GM12878 (cell line): ENCODE results near the gene CHST13.

Experiments
- BRCA1 ChIP-seq: IDR thresholded peaks from 2 replicates; pipeline ENCODE4 v1.6.1; 2011; ENCODE audit warnings: low read depth, low read length, improper control_type of control experiment
- EED ChIP-seq: sonication (generic); IDR thresholded peaks from 2 replicates; pipeline ENCODE4 v1.6.1; 2016; ENCODE audit warnings: antibody characterized with exemption, low read depth
- EP300 ChIP-seq, 2 experiments: fragments of 150-350 bp in 1 of 2; IDR thresholded peaks; 2 replicates each; pipeline ENCODE4 v1.6.1; 2011 to 2012; ENCODE audit warnings: low read depth in 2 of 2, low read length in 2 of 2, borderline replicate concordance in 1 of 2, improper control_type of control experiment in 1 of 2, inconsistent platforms in 1 of 2; ENCODE audit not compliant: control insufficient read depth in 1 of 2
- NR2C2 ChIP-seq: IDR thresholded peaks from 2 replicates; pipeline ENCODE4 v1.6.1; 2011; ENCODE audit warnings: borderline replicate concordance, low read depth; ENCODE audit not compliant: control insufficient read depth, insufficient read length
- RB1 ChIP-seq: fragments of 450-650 bp; formaldehyde crosslinking; IDR thresholded peaks from 2 replicates; pipeline ENCODE4 v1.6.1; 2017; ENCODE audit warnings: mild to moderate bottlenecking, borderline replicate concordance
- SP1 ChIP-seq: IDR thresholded peaks from one replicate; pipeline ENCODE4 v1.6.1; 2011; ENCODE audit warnings: low read depth, low read length
- SPI1 ChIP-seq: IDR thresholded peaks from 2 replicates; pipeline ENCODE4 v1.6.1; 2011; ENCODE audit warnings: low read depth, mild to moderate bottlenecking, low read length, moderate library complexity, borderline replicate concordance; ENCODE audit not compliant: insufficient read depth
- SREBF2 ChIP-seq: IDR thresholded peaks from 2 replicates; pipeline ENCODE4 v1.6.1; 2012; ENCODE audit warnings: mild to moderate bottlenecking, low read length
- TF ChIP-seq, protein P1 (sequence below): IDR thresholded peaks from 2 replicates; pipeline ENCODE4 v1.6.1; 2012; ENCODE audit warnings: mild to moderate bottlenecking, low read depth, low read length
- TF ChIP-seq, protein P2 (sequence below), 3 experiments: IDR thresholded peaks in 2 of 3; conservative IDR thresholded peaks in 1 of 3; 2 replicates each; pipeline ENCODE4 v1.5.1; 2011; ENCODE audit warnings: low read depth in 3 of 3, low read length in 3 of 3, mild to moderate bottlenecking in 3 of 3, control low read depth in 2 of 3, moderate library complexity in 2 of 3, inconsistent platforms in 1 of 3, mixed read lengths in 1 of 3; ENCODE audit not compliant: control insufficient read depth in 2 of 3, insufficient read depth in 1 of 3; ENCODE audit errors: extremely low read depth in 1 of 3
- TF ChIP-seq, protein P3 (sequence below): fragments of 450-650 bp; IDR thresholded peaks from 2 replicates; pipeline ENCODE4 v1.6.1; 2018; ENCODE audit warnings: borderline replicate concordance, mild to moderate bottlenecking; ENCODE audit not compliant: partially characterized antibody

DNA sequence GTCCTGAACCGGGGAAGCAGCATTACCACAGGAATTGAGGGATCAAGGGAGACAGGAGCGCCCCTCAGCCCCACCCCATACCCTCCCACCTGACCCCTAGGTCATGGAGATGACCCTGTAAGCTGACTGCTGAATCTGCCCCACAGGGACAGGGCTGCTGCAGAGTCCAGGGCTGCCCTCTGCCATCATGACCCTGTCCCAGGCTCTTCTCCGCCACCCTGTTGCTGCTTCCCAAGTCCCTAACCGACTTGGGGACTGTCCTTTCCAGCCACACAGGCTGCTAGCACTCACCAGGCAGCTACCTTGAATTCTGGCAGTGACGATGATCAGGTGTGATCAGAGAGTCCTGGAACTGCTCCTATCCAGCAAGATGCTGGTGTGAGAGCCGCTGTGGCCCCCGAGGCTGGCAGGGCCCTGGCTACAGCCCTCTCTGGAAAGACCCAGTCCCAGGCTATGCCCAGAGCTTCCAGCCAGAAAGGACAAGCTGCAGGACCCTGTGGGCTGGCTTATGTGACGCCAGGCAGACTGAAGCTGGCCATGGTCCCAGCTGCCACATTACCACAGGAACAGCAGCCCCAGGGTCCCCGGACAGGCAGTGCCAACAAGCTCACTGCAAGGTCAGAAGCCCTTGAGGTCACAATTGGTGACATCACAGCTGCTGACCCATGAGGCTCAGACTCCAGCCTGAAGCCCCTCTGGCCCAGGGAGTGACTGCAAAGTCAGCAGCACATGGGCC lies 34.5 kb downstream of the CHST13 start, which contains the start of gene C3orf22:
- no peak for TF ChIP-seq EP300 (IDR thresholded peaks at IDR 0.05; ENCODE audit: borderline replicate concordance in 1 of 2, control insufficient read depth in 1 of 2, low read depth in 2 of 2, low read length in 2 of 2)
- no peak for TF ChIP-seq RB1
- TF ChIP-seq SPI1: no peak
- no peak for TF ChIP-seq SREBF2
- TF ChIP-seq BRCA1: no peak
- TF ChIP-seq, protein P1, sequence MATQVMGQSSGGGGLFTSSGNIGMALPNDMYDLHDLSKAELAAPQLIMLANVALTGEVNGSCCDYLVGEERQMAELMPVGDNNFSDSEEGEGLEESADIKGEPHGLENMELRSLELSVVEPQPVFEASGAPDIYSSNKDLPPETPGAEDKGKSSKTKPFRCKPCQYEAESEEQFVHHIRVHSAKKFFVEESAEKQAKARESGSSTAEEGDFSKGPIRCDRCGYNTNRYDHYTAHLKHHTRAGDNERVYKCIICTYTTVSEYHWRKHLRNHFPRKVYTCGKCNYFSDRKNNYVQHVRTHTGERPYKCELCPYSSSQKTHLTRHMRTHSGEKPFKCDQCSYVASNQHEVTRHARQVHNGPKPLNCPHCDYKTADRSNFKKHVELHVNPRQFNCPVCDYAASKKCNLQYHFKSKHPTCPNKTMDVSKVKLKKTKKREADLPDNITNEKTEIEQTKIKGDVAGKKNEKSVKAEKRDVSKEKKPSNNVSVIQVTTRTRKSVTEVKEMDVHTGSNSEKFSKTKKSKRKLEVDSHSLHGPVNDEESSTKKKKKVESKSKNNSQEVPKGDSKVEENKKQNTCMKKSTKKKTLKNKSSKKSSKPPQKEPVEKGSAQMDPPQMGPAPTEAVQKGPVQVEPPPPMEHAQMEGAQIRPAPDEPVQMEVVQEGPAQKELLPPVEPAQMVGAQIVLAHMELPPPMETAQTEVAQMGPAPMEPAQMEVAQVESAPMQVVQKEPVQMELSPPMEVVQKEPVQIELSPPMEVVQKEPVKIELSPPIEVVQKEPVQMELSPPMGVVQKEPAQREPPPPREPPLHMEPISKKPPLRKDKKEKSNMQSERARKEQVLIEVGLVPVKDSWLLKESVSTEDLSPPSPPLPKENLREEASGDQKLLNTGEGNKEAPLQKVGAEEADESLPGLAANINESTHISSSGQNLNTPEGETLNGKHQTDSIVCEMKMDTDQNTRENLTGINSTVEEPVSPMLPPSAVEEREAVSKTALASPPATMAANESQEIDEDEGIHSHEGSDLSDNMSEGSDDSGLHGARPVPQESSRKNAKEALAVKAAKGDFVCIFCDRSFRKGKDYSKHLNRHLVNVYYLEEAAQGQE: no peak
- TF ChIP-seq, protein P2, sequence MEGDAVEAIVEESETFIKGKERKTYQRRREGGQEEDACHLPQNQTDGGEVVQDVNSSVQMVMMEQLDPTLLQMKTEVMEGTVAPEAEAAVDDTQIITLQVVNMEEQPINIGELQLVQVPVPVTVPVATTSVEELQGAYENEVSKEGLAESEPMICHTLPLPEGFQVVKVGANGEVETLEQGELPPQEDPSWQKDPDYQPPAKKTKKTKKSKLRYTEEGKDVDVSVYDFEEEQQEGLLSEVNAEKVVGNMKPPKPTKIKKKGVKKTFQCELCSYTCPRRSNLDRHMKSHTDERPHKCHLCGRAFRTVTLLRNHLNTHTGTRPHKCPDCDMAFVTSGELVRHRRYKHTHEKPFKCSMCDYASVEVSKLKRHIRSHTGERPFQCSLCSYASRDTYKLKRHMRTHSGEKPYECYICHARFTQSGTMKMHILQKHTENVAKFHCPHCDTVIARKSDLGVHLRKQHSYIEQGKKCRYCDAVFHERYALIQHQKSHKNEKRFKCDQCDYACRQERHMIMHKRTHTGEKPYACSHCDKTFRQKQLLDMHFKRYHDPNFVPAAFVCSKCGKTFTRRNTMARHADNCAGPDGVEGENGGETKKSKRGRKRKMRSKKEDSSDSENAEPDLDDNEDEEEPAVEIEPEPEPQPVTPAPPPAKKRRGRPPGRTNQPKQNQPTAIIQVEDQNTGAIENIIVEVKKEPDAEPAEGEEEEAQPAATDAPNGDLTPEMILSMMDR (IDR thresholded peaks at IDR 0.05 in 2 of 3, conservative IDR thresholded peaks at IDR 0.05 in 1 of 3; ENCODE audit: control insufficient read depth in 2 of 3, extremely low read depth in 1 of 3, insufficient read depth in 1 of 3, low read depth in 3 of 3, low read length in 3 of 3): no peak
- no peak for TF ChIP-seq EED
- TF ChIP-seq NR2C2: no peak
- TF ChIP-seq SP1: no peak
- TF ChIP-seq, protein P3, sequence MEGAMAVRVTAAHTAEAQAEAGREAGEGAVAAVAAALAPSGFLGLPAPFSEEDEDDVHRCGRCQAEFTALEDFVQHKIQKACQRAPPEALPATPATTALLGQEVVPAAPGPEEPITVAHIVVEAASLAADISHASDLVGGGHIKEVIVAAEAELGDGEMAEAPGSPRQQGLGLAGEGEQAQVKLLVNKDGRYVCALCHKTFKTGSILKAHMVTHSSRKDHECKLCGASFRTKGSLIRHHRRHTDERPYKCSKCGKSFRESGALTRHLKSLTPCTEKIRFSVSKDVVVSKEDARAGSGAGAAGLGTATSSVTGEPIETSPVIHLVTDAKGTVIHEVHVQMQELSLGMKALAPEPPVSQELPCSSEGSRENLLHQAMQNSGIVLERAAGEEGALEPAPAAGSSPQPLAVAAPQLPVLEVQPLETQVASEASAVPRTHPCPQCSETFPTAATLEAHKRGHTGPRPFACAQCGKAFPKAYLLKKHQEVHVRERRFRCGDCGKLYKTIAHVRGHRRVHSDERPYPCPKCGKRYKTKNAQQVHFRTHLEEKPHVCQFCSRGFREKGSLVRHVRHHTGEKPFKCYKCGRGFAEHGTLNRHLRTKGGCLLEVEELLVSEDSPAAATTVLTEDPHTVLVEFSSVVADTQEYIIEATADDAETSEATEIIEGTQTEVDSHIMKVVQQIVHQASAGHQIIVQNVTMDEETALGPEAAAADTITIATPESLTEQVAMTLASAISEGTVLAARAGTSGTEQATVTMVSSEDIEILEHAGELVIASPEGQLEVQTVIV: no peak
